ENCODE measurements around the gene KHDC4.

DNA sequence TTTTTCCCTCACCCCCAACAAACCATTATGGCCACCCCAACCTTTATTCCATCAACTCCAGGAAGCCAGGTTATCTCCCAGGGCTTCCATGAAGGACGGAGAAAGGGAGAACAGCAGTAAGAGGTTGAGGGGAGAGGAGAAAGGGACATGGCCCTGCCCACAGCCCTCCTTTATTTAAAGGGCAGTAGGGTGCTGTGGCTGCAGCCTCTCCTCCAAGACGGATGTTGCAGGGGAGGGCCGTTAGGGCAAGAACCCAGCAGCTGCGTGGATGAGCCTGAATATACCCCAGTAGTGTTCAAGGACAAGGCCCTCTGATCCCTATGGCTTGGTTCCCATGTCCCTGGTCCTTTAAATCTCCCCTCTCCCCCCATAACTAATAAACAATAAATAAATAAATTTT lies 13.1 kb upstream of the KHDC4 start:
- TF ChIP-seq, protein P1, sequence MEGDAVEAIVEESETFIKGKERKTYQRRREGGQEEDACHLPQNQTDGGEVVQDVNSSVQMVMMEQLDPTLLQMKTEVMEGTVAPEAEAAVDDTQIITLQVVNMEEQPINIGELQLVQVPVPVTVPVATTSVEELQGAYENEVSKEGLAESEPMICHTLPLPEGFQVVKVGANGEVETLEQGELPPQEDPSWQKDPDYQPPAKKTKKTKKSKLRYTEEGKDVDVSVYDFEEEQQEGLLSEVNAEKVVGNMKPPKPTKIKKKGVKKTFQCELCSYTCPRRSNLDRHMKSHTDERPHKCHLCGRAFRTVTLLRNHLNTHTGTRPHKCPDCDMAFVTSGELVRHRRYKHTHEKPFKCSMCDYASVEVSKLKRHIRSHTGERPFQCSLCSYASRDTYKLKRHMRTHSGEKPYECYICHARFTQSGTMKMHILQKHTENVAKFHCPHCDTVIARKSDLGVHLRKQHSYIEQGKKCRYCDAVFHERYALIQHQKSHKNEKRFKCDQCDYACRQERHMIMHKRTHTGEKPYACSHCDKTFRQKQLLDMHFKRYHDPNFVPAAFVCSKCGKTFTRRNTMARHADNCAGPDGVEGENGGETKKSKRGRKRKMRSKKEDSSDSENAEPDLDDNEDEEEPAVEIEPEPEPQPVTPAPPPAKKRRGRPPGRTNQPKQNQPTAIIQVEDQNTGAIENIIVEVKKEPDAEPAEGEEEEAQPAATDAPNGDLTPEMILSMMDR (conservative IDR thresholded peaks at IDR 0.05 in 1 of 2, IDR thresholded peaks at IDR 0.05 in 1 of 2; ENCODE audit: low read depth in 1 of 2, low read length in 2 of 2), result no peak
- no peak for TF ChIP-seq EZH2 (IDR thresholded peaks at IDR 0.05; ENCODE audit: low read length, missing control alignments)
